Astrocyte of the hippocampus (primary cell): Measurements from ENCODE around the gene NPC1L1.

Experiments
- DNase-seq: peaks from one replicate; pipeline ENCODE4 v3.0.0; 2011; ENCODE audit warnings: low read depth, low spot score

Gene NPC1L1, protein sequence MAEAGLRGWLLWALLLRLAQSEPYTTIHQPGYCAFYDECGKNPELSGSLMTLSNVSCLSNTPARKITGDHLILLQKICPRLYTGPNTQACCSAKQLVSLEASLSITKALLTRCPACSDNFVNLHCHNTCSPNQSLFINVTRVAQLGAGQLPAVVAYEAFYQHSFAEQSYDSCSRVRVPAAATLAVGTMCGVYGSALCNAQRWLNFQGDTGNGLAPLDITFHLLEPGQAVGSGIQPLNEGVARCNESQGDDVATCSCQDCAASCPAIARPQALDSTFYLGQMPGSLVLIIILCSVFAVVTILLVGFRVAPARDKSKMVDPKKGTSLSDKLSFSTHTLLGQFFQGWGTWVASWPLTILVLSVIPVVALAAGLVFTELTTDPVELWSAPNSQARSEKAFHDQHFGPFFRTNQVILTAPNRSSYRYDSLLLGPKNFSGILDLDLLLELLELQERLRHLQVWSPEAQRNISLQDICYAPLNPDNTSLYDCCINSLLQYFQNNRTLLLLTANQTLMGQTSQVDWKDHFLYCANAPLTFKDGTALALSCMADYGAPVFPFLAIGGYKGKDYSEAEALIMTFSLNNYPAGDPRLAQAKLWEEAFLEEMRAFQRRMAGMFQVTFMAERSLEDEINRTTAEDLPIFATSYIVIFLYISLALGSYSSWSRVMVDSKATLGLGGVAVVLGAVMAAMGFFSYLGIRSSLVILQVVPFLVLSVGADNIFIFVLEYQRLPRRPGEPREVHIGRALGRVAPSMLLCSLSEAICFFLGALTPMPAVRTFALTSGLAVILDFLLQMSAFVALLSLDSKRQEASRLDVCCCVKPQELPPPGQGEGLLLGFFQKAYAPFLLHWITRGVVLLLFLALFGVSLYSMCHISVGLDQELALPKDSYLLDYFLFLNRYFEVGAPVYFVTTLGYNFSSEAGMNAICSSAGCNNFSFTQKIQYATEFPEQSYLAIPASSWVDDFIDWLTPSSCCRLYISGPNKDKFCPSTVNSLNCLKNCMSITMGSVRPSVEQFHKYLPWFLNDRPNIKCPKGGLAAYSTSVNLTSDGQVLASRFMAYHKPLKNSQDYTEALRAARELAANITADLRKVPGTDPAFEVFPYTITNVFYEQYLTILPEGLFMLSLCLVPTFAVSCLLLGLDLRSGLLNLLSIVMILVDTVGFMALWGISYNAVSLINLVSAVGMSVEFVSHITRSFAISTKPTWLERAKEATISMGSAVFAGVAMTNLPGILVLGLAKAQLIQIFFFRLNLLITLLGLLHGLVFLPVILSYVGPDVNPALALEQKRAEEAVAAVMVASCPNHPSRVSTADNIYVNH (N-terminal part only)

DNA sequence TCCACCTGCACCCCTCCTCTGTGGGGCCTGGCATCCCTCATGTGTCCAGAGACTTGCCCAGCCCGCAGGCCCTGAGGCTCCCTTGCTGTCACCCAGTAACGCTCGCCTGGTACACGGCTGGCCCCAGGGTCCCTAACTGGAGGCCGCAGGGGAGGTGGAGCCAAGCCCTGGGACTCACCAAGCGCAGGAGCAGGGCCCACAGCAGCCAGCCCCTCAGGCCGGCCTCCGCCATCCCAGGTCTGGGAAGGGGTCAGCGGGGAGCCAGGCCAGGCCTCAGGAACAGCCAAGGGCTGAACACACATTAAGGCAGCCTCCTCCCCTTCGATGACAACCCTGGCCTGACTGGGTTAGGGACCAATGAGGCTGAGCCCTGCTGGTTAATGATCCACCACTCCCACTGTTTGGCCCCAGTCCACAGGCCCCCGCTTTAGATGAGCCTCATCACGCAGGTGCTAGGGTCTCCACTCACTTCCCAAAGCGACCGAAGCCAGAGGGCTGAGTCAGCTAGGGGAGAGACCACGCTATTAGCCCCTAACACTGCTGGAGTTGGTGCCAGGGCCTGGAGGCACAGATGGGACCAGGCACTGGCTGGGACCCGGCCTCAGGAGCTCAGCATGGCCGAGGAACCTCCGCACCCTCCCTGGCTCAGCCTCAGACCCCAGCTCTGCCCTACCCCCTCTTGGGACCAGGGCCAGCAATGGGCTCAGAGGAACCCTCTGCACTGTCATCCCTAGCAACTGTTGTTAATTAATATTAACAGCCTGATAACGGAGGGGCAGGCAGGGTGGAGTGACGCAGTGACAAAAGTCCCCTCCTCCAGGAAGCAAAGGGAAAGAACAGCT is at the start of gene NPC1L1:
Gene NPC1L1 (minus strand): TSS at position 303 of the 842 bp plus-strand sequence. CDS start 71 bp downstream, at position 232.
- DNase-seq: no peak

DNA sequence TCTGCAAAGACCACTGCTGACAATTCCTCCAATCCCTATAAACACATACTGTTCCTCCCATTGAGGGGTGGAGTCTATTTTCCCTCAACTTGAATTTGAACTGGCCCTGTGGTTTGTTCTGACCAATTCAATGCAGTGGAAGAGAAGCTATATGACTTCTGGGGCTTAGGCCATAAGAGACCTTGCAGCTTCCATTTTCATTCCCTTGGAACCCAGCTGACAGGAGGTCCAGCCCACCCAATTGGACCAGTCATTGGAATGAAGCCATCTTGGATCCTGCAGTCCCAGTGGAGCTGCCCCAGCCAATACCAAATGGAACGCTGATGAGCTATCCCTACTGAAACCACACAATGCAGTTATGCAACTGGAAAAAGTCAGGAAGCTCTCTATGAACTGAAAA is 49.8 kb upstream of the NPC1L1 start:
- no peak for DNase-seq

DNA sequence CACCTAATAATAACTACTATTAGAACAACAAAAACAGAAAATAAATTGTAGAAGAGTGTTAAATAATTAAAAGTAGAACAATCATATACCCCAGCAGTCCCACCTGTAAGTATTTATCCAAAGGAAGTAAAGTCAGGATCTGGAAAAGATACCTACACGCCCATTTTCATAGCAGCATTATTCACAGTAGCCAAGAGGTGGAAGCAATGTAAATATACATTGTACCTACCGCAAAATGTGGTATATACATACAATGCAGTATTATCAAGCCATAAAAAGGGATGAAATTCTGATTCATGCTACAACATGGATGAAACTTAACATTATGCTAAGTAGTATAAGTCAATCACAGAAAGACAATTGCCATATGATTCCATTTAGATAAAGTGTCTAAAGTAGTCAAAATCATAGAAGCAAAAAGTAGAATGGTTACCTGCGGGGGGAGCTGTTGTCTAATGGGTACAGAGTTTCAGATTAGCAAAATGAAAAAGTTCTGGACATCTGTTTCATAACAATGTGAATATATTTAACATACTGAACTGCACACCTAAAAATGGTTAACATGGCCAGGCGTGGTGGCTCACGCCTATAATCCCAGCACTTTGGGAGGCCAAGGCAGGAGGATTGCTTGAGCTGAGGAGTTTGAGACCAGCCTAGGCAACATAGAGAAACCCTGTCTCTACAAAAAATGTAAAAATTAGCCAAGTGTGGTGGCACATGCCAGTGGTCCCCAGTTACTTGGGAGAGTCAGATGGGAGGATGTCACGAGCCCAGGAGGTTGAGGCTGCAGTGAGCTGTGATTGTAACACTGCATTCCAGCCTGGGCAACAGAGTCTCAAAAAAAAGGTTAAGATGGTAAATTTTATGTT is 46.9 kb upstream of the NPC1L1 start:
- DNase-seq: peak; percentile 67

DNA sequence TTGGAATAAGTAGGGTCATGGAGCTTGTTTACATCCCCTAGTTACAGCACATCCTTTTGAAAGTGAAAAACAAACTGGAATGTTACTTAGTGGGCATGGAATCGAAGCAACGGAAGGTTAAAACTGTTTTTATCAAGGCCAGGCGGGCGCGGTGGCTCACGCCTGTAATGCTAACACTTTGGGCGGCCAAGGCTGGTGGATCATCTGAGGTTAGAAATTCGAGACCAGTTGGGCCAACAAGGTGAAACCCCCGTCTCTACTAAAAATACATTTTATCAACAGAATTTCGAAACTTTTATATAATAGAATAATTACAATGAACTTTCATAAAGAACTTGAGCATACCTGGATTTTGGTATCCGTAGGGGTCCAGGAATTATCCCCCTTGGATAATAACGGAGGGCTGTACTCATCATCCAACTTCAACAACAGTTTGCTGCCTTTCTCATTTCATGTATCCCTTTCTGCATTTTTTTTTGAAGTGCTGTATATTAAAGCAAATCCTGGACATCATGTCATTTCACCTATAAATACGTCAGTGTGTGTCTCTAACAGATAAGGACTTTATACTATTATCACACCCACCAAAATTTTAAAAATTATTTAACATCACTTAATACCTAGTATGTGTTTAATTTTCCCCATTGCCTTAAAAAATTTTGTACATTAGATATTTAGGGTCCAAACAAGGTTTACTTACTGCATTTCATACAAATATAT is 42.2 kb upstream of the NPC1L1 start:
- no peak for DNase-seq

DNA sequence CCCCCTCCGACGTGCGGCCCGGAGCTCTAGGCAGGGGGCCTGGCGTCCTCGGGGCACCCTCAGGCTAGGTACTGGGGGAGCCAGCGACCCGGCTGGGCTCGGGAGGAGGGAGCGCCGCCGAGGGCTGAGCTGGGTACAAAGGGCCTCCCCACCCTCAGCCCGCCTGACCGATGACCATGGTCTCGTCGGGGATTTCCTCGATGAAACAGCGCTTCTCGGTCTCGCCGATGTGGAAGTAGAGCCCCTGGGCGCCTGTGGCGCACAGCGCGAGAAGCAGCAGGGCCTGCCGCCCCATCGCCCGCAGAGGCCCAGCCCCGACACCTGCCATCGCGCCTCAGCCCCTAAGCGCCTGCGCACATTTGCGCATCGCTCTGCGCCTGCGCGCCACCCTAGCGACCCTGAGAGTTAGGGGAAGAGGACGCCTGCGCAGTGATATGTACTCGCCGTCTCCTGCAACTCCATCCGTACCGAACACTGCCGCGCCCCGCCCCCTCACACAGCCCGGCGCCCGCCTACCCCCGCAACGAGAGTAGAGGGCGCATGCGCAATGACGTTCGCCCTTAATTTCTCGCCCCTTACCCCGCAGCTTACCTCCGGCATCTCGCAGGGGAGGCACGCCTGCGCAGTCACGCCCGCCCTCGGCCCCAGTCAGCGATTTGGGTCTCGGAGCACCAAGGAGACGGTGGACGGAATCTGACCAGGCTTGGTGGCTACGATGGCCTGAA is 40.9 kb upstream of the NPC1L1 start, which contains the start of gene TMED4:
Gene TMED4 (minus strand): TSS at position 353 of the 725 bp plus-strand sequence. CDS start 25 bp downstream, at position 328.
- DNase-seq: peak; percentile 100

DNA sequence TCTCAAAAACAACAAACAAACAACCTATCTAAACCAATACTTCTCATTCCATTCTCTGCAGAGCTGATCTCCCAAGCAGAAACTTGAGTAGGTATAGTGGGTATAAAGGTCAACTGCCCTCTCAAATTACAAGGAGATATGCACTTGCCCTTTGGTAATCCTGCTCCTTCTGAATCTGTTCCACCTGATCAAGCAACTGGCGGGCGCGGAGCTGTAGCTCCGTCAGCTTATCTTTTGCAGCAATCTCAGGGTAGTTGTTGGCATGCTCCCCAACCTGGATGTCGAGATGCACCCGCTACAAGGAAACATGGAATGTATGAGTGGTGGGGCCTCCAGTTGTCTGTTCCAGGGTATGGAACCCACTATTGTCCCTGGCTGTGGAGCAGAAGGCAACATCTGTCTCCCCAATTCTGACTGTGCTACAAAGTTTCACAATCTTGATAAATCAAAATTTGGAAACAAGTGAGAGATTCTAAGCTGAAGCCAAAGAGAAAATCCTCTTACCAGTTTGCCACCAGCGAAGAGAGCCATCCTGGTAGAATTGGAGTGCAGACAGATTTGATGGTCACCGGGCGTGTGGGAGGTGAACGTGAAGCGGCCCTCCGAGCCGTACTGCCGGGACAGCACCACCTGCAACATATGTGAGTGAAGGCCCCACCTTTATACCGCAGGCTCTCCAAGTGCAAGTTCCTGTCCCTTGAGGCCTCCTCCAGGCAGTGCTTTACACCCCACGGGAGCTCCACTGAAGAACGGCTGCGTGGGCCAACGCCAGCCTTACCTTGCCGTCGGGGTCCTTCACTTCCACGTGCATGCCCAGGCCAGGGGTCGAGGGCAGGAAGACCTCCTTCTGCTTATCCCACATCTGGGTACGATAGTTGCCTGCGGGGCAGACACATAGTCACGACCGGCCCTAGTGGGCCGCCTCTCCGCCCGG is 40.1 kb upstream of the NPC1L1 start:
- DNase-seq: peak; percentile 28

DNA sequence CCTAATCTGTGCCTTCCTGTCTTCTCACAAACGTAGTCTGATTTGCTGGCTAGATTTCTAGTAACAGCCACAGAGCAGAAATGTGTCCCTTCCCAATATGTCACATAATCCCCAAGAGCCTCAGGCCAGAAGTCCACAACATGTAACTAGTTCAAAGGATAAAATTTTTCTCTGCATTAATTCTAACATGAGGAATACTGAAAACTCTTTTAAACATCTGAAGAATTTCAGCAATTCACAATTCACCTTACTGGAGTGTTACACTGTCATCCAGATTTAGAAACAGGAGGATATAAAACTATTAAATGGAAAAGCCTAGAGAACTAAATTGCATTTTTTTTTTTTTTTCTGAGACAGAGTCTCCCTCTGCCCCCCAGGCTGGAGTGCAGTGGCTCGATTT is 35.1 kb upstream of the NPC1L1 start:
- DNase-seq: no peak

DNA sequence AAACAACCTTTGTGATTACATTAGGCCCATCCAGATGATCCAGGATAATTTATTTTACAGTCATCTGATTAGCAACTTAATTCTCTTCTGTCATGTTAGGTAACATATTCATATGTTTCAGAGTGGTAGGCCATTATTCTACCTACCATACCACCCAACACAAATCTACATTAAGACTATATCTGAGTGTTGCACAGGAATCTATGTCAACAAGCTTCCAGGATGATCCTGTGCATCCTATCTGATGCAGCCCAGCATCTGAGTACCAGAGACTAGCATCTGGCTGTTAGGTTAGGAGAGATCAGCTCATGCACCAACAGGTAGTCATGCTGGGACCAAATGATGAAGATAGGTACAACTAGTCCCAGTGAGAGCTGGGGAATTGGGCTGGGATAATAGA is 33.9 kb upstream of the NPC1L1 start:
- no peak for DNase-seq

DNA sequence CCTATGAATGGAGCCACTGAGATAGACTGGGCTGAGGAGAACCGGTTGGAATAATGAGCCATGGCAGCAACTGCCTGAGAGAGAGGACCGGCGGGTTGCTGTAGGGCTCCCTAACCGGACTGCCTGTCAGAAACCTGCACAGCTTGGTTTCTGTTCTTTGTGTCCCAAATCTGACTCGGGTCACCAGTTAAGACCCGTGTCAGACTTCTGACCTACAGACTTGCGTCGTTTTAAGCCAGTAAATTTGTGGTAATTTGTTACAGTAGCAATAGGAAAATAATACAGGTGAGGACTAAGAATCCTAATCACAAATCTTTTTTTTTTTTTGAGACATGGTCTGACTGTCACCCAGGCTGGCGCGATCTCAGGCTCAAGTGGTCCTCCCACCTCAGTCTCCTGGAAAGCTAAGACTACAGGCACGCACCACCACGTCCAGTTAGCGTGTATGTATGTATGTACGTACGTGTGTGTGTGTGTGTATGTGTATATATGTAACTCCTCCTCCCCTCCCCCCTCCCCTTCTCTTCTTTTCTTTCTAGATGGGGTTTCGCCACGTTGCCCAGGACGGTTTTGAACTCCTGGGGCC is 33.2 kb upstream of the NPC1L1 start:
- DNase-seq: no peak

DNA sequence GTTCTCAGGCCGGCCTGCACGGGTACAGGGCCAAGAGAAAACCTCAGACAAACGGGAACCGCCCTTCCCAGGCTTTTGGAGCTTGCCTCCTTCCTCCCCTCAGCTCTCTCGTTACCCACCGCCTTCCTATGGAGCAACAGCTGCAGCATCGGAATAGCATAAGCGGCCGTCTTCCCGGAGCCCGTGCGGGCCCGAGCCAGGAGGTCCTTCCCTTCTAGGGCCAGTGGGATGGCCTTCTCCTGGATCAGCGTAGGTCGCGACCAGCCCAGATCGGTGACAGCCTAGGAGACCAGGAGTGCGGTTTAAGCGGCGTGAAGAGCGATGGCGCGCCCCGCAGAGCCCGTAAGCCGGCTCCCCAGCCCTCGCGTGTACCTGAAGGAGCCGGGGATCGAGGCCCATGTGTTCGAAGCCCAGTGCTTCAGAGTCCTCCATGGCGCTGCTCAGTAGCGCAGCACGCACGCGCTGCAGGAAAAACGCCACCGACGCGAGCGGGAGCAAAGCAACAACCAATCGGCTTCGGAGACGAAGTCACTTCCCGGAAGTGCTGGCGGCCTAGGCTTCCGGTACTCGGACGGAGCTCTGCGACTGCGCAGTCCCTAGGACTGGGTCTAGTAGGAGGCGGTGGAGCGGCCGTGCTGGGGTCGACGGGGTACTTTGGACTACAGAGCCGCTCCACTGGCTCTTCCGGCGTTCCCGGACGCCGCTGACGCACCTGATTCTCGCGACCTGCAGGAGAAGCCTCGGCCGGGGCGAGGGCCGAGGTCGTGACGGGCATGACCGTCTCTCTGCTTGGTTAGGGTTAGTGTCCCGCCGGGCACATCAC is 32.5 kb upstream of the NPC1L1 start, which contains the start of gene DDX56:
Gene DDX56 (minus strand): TSS at position 445 of the 823 bp plus-strand sequence. CDS start 13 bp downstream, at position 432.
- peak; percentile 97 for DNase-seq

DNA sequence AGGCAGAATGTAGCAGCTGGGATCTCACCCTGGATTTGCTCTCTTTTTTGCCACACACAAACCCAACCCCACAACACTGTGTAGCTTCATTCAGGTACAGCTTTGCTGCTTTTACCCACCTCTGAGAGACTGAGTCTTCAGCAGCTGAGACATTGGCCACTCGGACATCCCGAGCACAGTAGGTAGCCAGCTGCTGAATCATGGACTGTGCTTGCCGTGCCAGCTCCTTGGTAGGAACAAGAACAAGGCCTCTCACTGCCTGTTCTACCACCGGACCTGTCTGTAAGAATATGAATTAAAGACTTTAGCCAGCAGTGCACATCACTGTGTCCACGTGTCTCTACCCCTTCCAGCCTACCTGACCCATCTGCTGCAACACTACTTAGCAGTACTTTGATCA is 31.6 kb upstream of the NPC1L1 start:
- no peak for DNase-seq

DNA sequence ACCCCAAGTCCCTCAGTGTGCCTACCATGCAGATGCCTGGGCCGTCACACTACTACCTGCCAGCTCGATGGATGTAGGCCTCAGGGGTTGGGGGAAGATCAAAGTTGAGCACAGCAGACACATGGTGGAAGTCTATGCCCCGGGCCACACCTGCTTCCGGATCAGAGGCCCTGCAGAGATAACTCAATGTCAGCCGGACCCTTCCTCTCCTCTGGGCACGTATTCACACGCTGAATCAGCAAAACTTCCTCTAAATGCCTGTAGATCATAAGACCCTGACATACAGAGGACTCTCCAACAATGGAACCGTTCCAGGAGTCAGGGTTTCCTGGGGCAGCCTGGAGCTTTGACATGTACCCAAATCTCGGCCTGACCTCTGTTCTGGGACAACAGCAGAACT is 28.8 kb upstream of the NPC1L1 start:
- DNase-seq: no peak

DNA sequence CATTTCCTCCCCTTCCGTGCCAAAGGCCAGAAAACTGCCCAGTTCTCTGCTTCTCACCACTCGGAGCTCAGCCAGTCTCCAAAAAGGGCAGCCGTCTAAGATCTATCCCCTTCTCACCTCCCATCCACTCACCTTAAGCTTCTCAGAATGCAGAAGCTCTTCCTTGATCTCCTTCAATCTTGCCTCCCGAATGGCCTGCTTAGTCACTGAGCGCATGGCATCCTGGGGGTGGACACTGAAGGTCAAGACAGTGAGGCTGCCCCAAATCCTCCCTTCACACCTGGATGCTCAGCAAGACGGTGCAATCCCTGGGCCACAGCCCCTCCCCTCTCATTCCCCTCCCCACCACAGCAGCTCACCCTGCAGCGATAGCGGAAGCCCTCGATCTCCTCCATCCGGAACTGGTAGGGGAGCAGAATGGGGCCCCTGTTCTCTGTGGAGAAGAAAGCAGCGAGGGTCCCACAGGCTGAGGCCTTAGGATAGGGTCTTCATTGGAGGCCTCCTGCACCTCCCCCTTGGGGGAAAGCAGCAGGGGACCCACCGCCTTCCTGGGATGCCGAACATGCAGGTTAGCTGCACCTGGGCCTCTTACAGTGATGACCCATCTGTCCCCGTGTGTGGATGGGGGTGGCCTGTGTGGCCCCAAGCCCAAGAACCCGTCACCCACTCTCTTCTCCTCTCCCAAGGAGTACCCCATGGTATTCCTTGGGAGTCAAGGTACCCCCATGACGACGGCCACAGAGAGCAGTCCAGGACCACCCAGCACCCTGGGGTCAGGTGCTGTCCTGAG is 27.8 kb upstream of the NPC1L1 start:
- no peak for DNase-seq

DNA sequence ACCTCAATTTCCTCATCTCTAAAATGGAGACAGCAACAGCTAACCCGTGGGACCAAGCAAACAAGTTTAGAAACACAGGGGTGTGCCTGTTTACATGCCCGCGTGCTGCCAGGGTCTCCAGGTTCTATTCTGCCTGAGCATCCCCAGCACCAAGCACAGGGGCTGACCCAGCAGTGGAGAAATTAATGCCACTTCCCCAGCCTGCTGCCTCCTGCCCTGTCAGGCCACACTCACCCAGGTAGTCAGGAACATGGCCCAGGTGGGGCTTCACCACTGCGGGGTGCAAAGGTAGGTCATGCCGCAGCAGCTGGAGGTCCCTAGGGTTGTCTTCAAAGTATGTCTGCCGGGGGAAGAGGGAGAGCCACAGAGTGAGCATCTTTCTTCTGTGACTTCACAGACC is 26.8 kb upstream of the NPC1L1 start:
- DNase-seq: no peak

DNA sequence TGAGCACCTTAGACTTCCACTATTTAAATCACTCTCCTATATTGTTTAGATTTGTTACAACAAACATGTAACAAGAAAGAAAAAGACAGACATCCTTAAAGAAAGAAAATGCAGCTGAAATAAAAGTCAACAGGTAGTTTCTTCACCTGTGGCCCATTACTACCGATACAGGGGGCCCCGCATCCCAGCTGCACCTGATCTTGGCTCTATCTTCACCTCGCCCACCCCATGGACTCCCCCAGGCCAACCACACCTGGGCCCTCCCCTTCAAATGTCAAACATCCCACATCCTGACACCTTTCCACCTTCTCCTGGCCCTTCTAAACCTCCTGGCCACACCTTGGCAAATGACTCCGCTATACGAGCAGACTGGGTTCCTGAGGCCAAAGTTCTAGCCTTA is 25.6 kb upstream of the NPC1L1 start:
- no peak for DNase-seq
